ENCODE measurements around the gene DEFB132.

DEFB132 gene

GRCh38 chr20:278607-279571, 21.4 kb downstream of the DEFB132 start:
- peaks cover 15 to 36% of the 10 kb centered on the region in 2 experiments for H3K36me3 ChIP-seq (ENCODE audit: control insufficient read depth in 1 of 2, insufficient read depth in 2 of 2, low read length in 2 of 2)
- no peak overlapping the region for H3K14ac ChIP-seq (ENCODE audit: low read length)
- no peaks in the 10 kb centered on the region for H3K79me1 ChIP-seq (ENCODE audit: low read length)
- no peak for DNase-seq
- no peaks in the 10 kb centered on the region for H3K4me1 ChIP-seq (ENCODE audit: control insufficient read depth in 1 of 2, insufficient read depth in 2 of 2, low read length in 2 of 2)
- WGBS (ENCODE audit: extremely low coverage, insufficient coverage, insufficient read length) = 100% methylated on average over 4 of the region's 88 CpGs
- H3K9me3 ChIP-seq (ENCODE audit: insufficient read depth, low read depth, low read length) = peaks cover 2% of the 10 kb centered on the region
- H2AFZ ChIP-seq (ENCODE audit: insufficient read depth, low read length, poor library complexity) = no peak overlapping the region
- H4K91ac ChIP-seq (ENCODE audit: low read depth, low read length) = no peak overlapping the region
- no peak overlapping the region for H3K4me3 ChIP-seq (ENCODE audit: low read depth, low read length)
- H4K12ac ChIP-seq (ENCODE audit: low read depth, low read length) = no peak overlapping the region
- no peaks in the 10 kb centered on the region for H3K79me2 ChIP-seq (ENCODE audit: control insufficient read depth, insufficient read depth, low read length, poor library complexity)
- no peak overlapping the region for H2BK5ac ChIP-seq (ENCODE audit: low read depth, low read length, poor library complexity)
- H4K8ac ChIP-seq (ENCODE audit: low read depth, low read length) = no peak overlapping the region
- no peak overlapping the region for H3K23ac ChIP-seq (ENCODE audit: low read length)
- H2BK120ac ChIP-seq (ENCODE audit: insufficient read depth, low read length, poor library complexity) = no peak overlapping the region
- no peak overlapping the region for H3K4ac ChIP-seq (ENCODE audit: low read depth, low read length)
- no peak overlapping the region for H3K4me2 ChIP-seq (ENCODE audit: low read length)
- no peak overlapping the region for H3K18ac ChIP-seq (ENCODE audit: low read length)
- no peak overlapping the region for H2AK5ac ChIP-seq (ENCODE audit: low read length)
- H3K27ac ChIP-seq (ENCODE audit: low read depth, low read length) = no peak overlapping the region
- H3K27me3 ChIP-seq (ENCODE audit: insufficient read depth, low read length) = no peaks in the 10 kb centered on the region
- H3K9ac ChIP-seq (ENCODE audit: low read length) = no peak overlapping the region
- H2BK12ac ChIP-seq (ENCODE audit: low read length) = no peak overlapping the region

- Histone ChIP-seq H3K4me1 (ENCODE audit: control insufficient read depth in 1 of 2, insufficient read depth in 2 of 2, low read length in 2 of 2) (no peaks in the 10 kb centered on the region), H3K18ac (ENCODE audit: low read length) (no peak overlapping the region), H3K4ac (ENCODE audit: low read depth, low read length) (no peak overlapping the region), H3K23ac (ENCODE audit: low read length) (no peak overlapping the region), H4K91ac (ENCODE audit: low read depth, low read length) (no peak overlapping the region), H3K9ac (ENCODE audit: low read length) (no peak overlapping the region), H4K12ac (ENCODE audit: low read depth, low read length) (no peak overlapping the region), H3K9me3 (ENCODE audit: insufficient read depth, low read depth, low read length) (no peaks in the 10 kb centered on the region), H4K8ac (ENCODE audit: low read depth, low read length) (no peak overlapping the region), H3K14ac (ENCODE audit: low read length) (no peak overlapping the region), H3K27ac (ENCODE audit: low read depth, low read length) (no peak overlapping the region), H2BK5ac (ENCODE audit: low read depth, low read length, poor library complexity) (no peak overlapping the region), H2AK5ac (ENCODE audit: low read length) (no peak overlapping the region), H3K79me2 (ENCODE audit: control insufficient read depth, insufficient read depth, low read length, poor library complexity) (no peaks in the 10 kb centered on the region), H2BK120ac (ENCODE audit: insufficient read depth, low read length, poor library complexity) (no peak overlapping the region), H2BK12ac (ENCODE audit: low read length) (no peak overlapping the region), H3K4me3 (ENCODE audit: low read depth, low read length) (no peak overlapping the region), H3K4me2 (ENCODE audit: low read length) (no peak overlapping the region), H3K27me3 (ENCODE audit: insufficient read depth, low read length) (no peaks in the 10 kb centered on the region), H3K36me3 (ENCODE audit: control insufficient read depth in 1 of 2, insufficient read depth in 2 of 2, low read length in 2 of 2) (peaks cover 2 to 7% of the 10 kb centered on the region in 2 experiments), H2AFZ (ENCODE audit: insufficient read depth, low read length, poor library complexity) (no peak overlapping the region), H3K79me1 (ENCODE audit: low read length) (no peaks in the 10 kb centered on the region)
- no peak for DNase-seq
- WGBS (ENCODE audit: extremely low coverage, insufficient coverage, insufficient read length) = no CpG with 5 or more reads among the region's 3 CpGs
Observed at GRCh38 chr20:284172-284571, 26.6 kb downstream of the DEFB132 start.

GRCh38 chr20:286508-286907, 29.0 kb downstream of the DEFB132 start:
- H4K12ac ChIP-seq (ENCODE audit: low read depth, low read length) = no peak overlapping the region
- H3K4me2 ChIP-seq (ENCODE audit: low read length) = no peak overlapping the region
- no peak overlapping the region for H2AK5ac ChIP-seq (ENCODE audit: low read length)
- no peak overlapping the region for H4K8ac ChIP-seq (ENCODE audit: low read depth, low read length)
- H2BK12ac ChIP-seq (ENCODE audit: low read length) = no peak overlapping the region
- H3K9ac ChIP-seq (ENCODE audit: low read length) = no peak overlapping the region
- no peaks in the 10 kb centered on the region for H3K9me3 ChIP-seq (ENCODE audit: insufficient read depth, low read depth, low read length)
- no peak overlapping the region for H2BK5ac ChIP-seq (ENCODE audit: low read depth, low read length, poor library complexity)
- peaks cover 3% of the 10 kb centered on the region for H3K79me1 ChIP-seq (ENCODE audit: low read length)
- no peak overlapping the region for H3K23ac ChIP-seq (ENCODE audit: low read length)
- no peak overlapping the region for H3K4ac ChIP-seq (ENCODE audit: low read depth, low read length)
- H2AFZ ChIP-seq (ENCODE audit: insufficient read depth, low read length, poor library complexity) = no peak overlapping the region
- peaks cover 3% of the 10 kb centered on the region for H3K79me2 ChIP-seq (ENCODE audit: control insufficient read depth, insufficient read depth, low read length, poor library complexity)
- H3K27ac ChIP-seq (ENCODE audit: low read depth, low read length) = no peak overlapping the region
- H4K91ac ChIP-seq (ENCODE audit: low read depth, low read length) = no peak overlapping the region
- no CpG with 5 or more reads among the region's 2 CpGs for WGBS (ENCODE audit: extremely low coverage, insufficient coverage, insufficient read length)
- H3K36me3 ChIP-seq (ENCODE audit: control insufficient read depth in 1 of 2, insufficient read depth in 2 of 2, low read length in 2 of 2) = peaks cover under 1 to 6% of the 10 kb centered on the region in 2 experiments
- H3K18ac ChIP-seq (ENCODE audit: low read length) = no peak overlapping the region
- no peak overlapping the region for H3K14ac ChIP-seq (ENCODE audit: low read length)
- H2BK120ac ChIP-seq (ENCODE audit: insufficient read depth, low read length, poor library complexity) = no peak overlapping the region
- no peaks in the 10 kb centered on the region for H3K27me3 ChIP-seq (ENCODE audit: insufficient read depth, low read length)
- H3K4me3 ChIP-seq (ENCODE audit: low read depth, low read length) = no peak overlapping the region
- H3K4me1 ChIP-seq (ENCODE audit: control insufficient read depth in 1 of 2, insufficient read depth in 2 of 2, low read length in 2 of 2) = peaks cover 0 to 8% of the 10 kb centered on the region in 2 experiments
- no peak for DNase-seq

- no peak for DNase-seq
- H3K79me1 ChIP-seq (ENCODE audit: low read length) = peaks cover 3% of the 10 kb centered on the region
- H3K14ac ChIP-seq (ENCODE audit: low read length) = no peak overlapping the region
- H3K79me2 ChIP-seq (ENCODE audit: control insufficient read depth, insufficient read depth, low read length, poor library complexity) = peaks cover 3% of the 10 kb centered on the region
- H3K23ac ChIP-seq (ENCODE audit: low read length) = no peak overlapping the region
- H3K27me3 ChIP-seq (ENCODE audit: insufficient read depth, low read length) = no peaks in the 10 kb centered on the region
- no peak overlapping the region for H4K12ac ChIP-seq (ENCODE audit: low read depth, low read length)
- H2AFZ ChIP-seq (ENCODE audit: insufficient read depth, low read length, poor library complexity) = no peak overlapping the region
- no peak overlapping the region for H2AK5ac ChIP-seq (ENCODE audit: low read length)
- H4K8ac ChIP-seq (ENCODE audit: low read depth, low read length) = no peak overlapping the region
- H3K27ac ChIP-seq (ENCODE audit: low read depth, low read length) = no peak overlapping the region
- H3K4ac ChIP-seq (ENCODE audit: low read depth, low read length) = no peak overlapping the region
- H3K9me3 ChIP-seq (ENCODE audit: insufficient read depth, low read depth, low read length) = no peaks in the 10 kb centered on the region
- H3K9ac ChIP-seq (ENCODE audit: low read length) = no peak overlapping the region
- H3K36me3 ChIP-seq (ENCODE audit: control insufficient read depth in 1 of 2, insufficient read depth in 2 of 2, low read length in 2 of 2) = no peaks in the 10 kb centered on the region
- no peak overlapping the region for H4K91ac ChIP-seq (ENCODE audit: low read depth, low read length)
- no CpG with 5 or more reads among the region's 3 CpGs for WGBS (ENCODE audit: extremely low coverage, insufficient coverage, insufficient read length)
- H3K4me3 ChIP-seq (ENCODE audit: low read depth, low read length) = no peak overlapping the region
- H2BK120ac ChIP-seq (ENCODE audit: insufficient read depth, low read length, poor library complexity) = no peak overlapping the region
- H2BK5ac ChIP-seq (ENCODE audit: low read depth, low read length, poor library complexity) = no peak overlapping the region
- no peak overlapping the region for H3K18ac ChIP-seq (ENCODE audit: low read length)
- peak overlapping the region; percentile 77 for H3K4me2 ChIP-seq (ENCODE audit: low read length)
- H2BK12ac ChIP-seq (ENCODE audit: low read length) = no peak overlapping the region
- H3K4me1 ChIP-seq (ENCODE audit: control insufficient read depth in 1 of 2, insufficient read depth in 2 of 2, low read length in 2 of 2) = peaks cover 0 to 8% of the 10 kb centered on the region in 2 experiments
Observed at GRCh38 chr20:288956-289692, 31.6 kb downstream of the DEFB132 start.
